ENCODE data around the gene KCNK3. TPM values are rescaled to one million over a fixed set of nuclear protein-coding genes. Genes with fewer than 3 reads are reported as not detected.

Gene KCNK3
- total and polyA plus RNA-seq, 3 experiments from 2014 or later = not detected

DNA sequence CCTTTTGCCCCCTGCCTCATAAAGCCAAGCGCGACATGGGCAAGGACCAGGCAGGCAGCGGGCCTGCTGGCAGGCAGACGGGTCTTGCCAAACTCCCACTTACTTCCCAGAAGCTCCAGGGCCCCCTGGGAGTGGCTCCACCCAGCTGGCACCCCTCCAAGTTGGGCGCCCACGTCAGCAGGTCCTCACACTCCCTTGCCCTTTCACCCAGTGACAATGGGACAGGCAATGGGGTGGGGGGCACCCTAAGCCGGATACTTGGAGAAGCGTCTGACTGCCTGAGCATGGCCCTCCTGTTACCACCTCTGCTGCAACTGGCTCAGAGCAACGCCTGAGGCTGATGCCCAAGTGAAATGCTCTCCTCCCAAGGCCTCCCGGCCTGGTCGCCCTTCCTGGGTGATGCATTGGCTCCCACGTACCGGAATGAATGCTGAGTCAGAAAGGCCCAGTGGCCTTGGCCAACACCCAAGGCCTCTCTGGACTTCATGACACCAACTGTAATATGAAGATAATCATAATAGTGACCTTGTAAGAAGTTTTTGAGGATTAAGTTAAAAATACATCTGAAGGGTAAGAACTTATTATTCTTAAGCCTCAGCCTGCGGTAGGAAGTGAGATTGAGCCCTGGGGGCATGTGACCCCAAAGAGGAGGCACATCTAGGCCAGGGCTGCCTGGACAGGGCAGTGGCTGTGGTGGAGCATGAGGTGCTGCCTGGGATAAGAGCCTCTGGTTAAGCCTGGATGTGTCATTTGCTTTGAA lies 31.6 kb downstream of the KCNK3 start:
- no peak for DNase-seq
- Mint-ChIP-seq H3K4me3 (no peak overlapping the region), H3K27me3 (peaks cover 0 to 15% of the 10 kb centered on the region in 2 donors), H3K27ac (no peak overlapping the region), H3K4me1 (no peaks in the 10 kb centered on the region), H3K36me3 (no peaks in the 10 kb centered on the region), H3K9me3 (no peaks in the 10 kb centered on the region)
- CTCF ChIA-PET = no interaction called here
- POLR2A ChIA-PET = no interaction called here
- H3K9me3 ChIP-seq (ENCODE audit: low read length) = no peaks in the 10 kb centered on the region
- peak overlapping the region; percentile 1 for H3K27ac ChIP-seq (ENCODE audit: low read depth, low read length)
- no peaks in the 10 kb centered on the region for H3K36me3 ChIP-seq (ENCODE audit: insufficient read depth, low read length)
- no peak overlapping the region for H3K4me3 ChIP-seq (ENCODE audit: low read length)
- H3K27me3 ChIP-seq (ENCODE audit: insufficient read depth, low read length, poor library complexity, severe bottlenecking) = no peaks in the 10 kb centered on the region
- H3K4me1 ChIP-seq (ENCODE audit: insufficient read depth, low read length) = no peaks in the 10 kb centered on the region

DNA sequence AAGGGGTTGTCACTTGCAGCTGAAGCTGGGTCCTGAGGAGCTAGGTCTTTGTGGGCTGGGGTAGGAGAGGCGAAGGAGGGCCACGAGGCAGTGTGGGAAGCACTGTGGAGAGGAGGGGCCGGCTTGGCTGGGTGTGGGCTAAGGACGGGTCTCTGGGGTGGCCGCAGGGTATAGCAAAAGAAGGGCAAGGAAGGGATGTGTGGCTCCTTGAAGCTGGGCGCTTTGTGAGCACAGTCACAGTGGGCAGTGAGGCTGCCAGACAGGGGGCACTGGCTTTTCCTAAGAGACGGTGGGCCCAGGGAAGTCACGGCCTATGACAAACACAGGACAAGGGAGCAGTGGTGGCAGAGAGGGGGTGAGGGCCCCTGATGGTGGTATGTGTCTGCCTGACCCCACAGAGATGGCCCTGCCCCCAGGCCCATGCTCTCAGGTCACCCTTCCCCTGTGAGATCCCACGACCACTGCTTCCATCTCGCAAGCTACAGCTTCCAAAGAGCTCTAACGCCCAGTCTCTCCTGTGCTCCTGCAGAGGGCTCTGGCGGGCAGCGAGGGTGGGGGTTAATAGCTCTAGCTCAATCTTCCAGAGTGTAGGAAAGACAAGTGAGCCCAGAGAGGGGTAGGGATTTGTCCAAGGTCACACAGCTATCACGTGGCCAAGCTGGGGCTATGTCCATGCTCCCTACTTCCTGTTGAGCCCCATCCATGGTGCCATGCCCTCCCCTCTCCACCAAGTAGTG lies 32.4 kb downstream of the KCNK3 start:
- Histone ChIP-seq H3K27ac (ENCODE audit: low read depth, low read length) (peak overlapping the region; percentile 1), H3K36me3 (ENCODE audit: insufficient read depth, low read length) (no peaks in the 10 kb centered on the region), H3K27me3 (ENCODE audit: insufficient read depth, low read length, poor library complexity, severe bottlenecking) (no peaks in the 10 kb centered on the region), H3K4me1 (ENCODE audit: insufficient read depth, low read length) (no peaks in the 10 kb centered on the region), H3K4me3 (ENCODE audit: low read length) (no peak overlapping the region), H3K9me3 (ENCODE audit: low read length) (no peaks in the 10 kb centered on the region)
- POLR2A ChIA-PET = no interaction called here
- H3K27me3 Mint-ChIP-seq = peaks cover 0 to 13% of the 10 kb centered on the region in 2 donors
- no peak for DNase-seq
- no peaks in the 10 kb centered on the region for H3K9me3 Mint-ChIP-seq
- no peaks in the 10 kb centered on the region for H3K4me1 Mint-ChIP-seq
- no peaks in the 10 kb centered on the region for H3K36me3 Mint-ChIP-seq
- CTCF ChIA-PET = interaction anchor here (0.9 kb wide), 1 partner anchor 20 kb away, joined by 3 read pairs; no protein-coding TSS in a partner anchor
- no peak overlapping the region for H3K4me3 Mint-ChIP-seq
- no peak overlapping the region for H3K27ac Mint-ChIP-seq

DNA sequence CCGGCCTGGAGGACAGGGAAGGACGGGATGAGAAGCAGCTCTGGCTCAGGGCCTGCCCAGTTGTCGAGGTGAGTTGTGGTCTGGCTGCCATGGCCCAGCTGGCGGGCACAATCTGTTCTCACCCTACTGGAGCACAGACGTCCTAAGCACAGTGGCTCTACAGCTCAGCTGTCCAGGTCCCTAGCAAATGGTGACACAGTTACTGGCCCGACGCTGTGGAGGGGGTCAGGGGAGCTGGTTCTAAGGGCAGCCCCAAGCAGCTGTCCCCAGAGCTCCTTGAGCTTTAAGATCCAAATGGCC lies 32.9 kb downstream of the KCNK3 start:
- ChIA-PET CTCF (interaction anchor here (0.9 kb wide), 1 partner anchor 20 kb away, joined by 3 read pairs; no protein-coding TSS in a partner anchor), POLR2A (no interaction called here)
- Histone ChIP-seq H3K27me3 (ENCODE audit: insufficient read depth, low read length, poor library complexity, severe bottlenecking) (no peaks in the 10 kb centered on the region), H3K9me3 (ENCODE audit: low read length) (no peaks in the 10 kb centered on the region), H3K36me3 (ENCODE audit: insufficient read depth, low read length) (no peaks in the 10 kb centered on the region), H3K27ac (ENCODE audit: low read depth, low read length) (no peak overlapping the region), H3K4me3 (ENCODE audit: low read length) (no peak overlapping the region), H3K4me1 (ENCODE audit: insufficient read depth, low read length) (no peaks in the 10 kb centered on the region)
- Mint-ChIP-seq H3K9me3 (no peaks in the 10 kb centered on the region), H3K27ac (no peak overlapping the region), H3K4me1 (no peaks in the 10 kb centered on the region), H3K4me3 (no peak overlapping the region), H3K27me3 (peaks cover 0 to 15% of the 10 kb centered on the region in 2 donors), H3K36me3 (no peaks in the 10 kb centered on the region)
- DNase-seq = no peak

DNA sequence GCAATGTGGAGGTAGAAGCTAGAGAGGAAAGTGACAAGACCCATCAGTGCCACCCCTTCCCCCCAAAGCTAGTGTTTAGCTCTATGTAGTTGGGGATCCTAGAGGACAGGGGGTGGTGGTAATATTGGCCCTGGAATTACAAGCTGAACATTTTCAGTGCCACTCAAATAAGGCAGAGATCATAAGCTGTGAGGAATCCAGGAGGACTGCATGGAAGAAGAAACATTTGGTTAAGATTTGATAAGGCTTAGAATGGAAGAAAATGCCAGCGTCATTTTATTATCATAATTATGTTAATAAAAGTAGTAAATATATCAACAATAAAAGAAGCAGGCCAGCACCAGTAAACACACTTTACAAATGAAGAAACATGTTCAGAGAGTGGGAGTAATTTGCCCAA lies 33.7 kb downstream of the KCNK3 start:
- POLR2A ChIA-PET = no interaction called here
- Mint-ChIP-seq H3K36me3 (no peaks in the 10 kb centered on the region), H3K4me3 (no peak overlapping the region), H3K27ac (no peak overlapping the region), H3K4me1 (no peaks in the 10 kb centered on the region), H3K27me3 (peaks cover 3 to 22% of the 10 kb centered on the region in 2 donors), H3K9me3 (no peaks in the 10 kb centered on the region)
- Histone ChIP-seq H3K27me3 (ENCODE audit: insufficient read depth, low read length, poor library complexity, severe bottlenecking) (no peaks in the 10 kb centered on the region), H3K4me1 (ENCODE audit: insufficient read depth, low read length) (no peaks in the 10 kb centered on the region), H3K36me3 (ENCODE audit: insufficient read depth, low read length) (no peaks in the 10 kb centered on the region), H3K4me3 (ENCODE audit: low read length) (no peak overlapping the region), H3K27ac (ENCODE audit: low read depth, low read length) (no peak overlapping the region), H3K9me3 (ENCODE audit: low read length) (no peaks in the 10 kb centered on the region)
- CTCF ChIA-PET = no interaction called here
- DNase-seq = no peak

DNA sequence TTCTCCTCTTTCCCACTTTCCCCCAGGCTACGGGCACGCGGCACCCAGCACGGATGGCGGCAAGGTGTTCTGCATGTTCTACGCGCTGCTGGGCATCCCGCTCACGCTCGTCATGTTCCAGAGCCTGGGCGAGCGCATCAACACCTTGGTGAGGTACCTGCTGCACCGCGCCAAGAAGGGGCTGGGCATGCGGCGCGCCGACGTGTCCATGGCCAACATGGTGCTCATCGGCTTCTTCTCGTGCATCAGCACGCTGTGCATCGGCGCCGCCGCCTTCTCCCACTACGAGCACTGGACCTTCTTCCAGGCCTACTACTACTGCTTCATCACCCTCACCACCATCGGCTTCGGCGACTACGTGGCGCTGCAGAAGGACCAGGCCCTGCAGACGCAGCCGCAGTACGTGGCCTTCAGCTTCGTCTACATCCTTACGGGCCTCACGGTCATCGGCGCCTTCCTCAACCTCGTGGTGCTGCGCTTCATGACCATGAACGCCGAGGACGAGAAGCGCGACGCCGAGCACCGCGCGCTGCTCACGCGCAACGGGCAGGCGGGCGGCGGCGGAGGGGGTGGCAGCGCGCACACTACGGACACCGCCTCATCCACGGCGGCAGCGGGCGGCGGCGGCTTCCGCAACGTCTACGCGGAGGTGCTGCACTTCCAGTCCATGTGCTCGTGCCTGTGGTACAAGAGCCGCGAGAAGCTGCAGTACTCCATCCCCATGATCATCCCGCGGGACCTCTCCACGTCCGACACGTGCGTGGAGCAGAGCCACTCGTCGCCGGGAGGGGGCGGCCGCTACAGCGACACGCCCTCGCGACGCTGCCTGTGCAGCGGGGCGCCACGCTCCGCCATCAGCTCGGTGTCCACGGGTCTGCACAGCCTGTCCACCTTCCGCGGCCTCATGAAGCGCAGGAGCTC lies 35.4 kb downstream of the KCNK3 start:
- Mint-ChIP-seq H3K36me3 (no peaks in the 10 kb centered on the region), H3K4me3 (no peak overlapping the region), H3K27me3 (peaks cover 3 to 28% of the 10 kb centered on the region in 2 donors), H3K4me1 (no peaks in the 10 kb centered on the region), H3K9me3 (no peaks in the 10 kb centered on the region), H3K27ac (no peak overlapping the region)
- no peaks in the 10 kb centered on the region for H3K4me1 ChIP-seq (ENCODE audit: insufficient read depth, low read length)
- H3K9me3 ChIP-seq (ENCODE audit: low read length) = no peaks in the 10 kb centered on the region
- H3K4me3 ChIP-seq (ENCODE audit: low read length) = no peak overlapping the region
- H3K27ac ChIP-seq (ENCODE audit: low read depth, low read length) = no peak overlapping the region
- peak in 1 of 5 donors; percentile 26 for DNase-seq
- POLR2A ChIA-PET = no interaction called here
- CTCF ChIA-PET = no interaction called here
- H3K36me3 ChIP-seq (ENCODE audit: insufficient read depth, low read length) = no peaks in the 10 kb centered on the region
- no peaks in the 10 kb centered on the region for H3K27me3 ChIP-seq (ENCODE audit: insufficient read depth, low read length, poor library complexity, severe bottlenecking)

DNA sequence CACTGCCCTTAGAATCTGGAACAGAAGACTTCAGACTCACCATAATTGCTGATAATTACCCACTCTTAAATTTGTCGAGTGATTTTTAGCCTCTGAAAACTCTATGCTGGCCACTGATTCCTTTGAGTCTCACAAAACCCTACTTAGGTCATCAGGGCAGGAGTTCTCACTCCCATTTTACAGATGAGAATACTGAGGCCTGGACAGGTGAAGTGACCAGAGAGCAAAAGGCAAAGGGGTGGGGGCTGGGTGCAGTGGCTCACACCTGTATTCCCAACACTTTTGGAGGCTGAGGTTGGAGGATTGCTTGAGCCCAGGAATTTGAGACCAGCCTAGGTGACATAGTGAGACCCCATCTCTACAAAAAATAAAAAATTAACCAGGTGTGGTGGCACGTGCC lies 36.8 kb downstream of the KCNK3 start:
- Mint-ChIP-seq H3K4me3 (no peak overlapping the region), H3K9me3 (no peaks in the 10 kb centered on the region), H3K36me3 (no peaks in the 10 kb centered on the region)

DNA sequence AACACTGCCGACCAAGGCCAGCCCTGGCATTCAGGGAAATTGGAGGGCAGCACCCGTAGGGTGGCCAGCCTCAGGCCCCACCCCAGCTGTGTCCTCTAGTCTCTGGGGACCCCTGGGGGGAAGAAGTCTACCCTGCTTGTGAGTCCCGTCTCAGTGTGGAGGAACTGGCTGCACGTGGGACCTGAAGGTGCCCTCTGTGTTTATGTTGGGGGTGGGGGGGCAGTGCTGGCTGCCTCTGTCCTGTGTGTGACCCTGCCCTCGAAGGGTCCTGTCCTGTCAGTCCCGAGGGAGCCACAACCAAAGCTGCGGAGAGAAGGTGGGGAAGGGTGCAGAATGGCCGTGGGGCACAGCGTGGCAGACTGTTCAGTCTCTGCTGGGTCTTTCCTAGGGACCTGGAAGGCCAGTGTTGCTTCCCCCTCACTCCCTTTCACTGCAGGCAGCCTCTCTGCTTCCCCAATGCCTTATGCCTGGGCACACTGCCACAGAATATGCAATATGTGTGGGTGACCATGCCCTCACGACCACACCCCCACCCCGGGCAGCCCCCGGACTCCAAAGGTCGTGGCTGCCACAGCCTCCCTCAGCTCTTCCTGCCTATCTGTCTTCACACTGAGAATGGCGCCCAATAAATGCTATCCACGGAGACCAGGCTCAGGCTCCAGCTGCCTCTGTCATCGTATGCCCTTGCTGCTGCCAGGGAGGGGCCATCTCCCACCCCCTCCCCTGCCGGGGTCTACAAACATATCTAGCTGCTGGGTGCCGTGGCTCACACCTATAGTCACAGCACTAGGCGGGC lies 38.2 kb downstream of the KCNK3 start:
- Histone ChIP-seq H3K36me3 (ENCODE audit: insufficient read depth, low read length) (no peaks in the 10 kb centered on the region), H3K27me3 (ENCODE audit: insufficient read depth, low read length, poor library complexity, severe bottlenecking) (no peaks in the 10 kb centered on the region), H3K27ac (ENCODE audit: low read depth, low read length) (no peak overlapping the region), H3K9me3 (ENCODE audit: low read length) (no peaks in the 10 kb centered on the region), H3K4me1 (ENCODE audit: insufficient read depth, low read length) (no peaks in the 10 kb centered on the region), H3K4me3 (ENCODE audit: low read length) (no peak overlapping the region)
- no peak for DNase-seq
- Mint-ChIP-seq H3K27me3 (peaks cover 6 to 29% of the 10 kb centered on the region in 2 donors), H3K27ac (no peak overlapping the region), H3K36me3 (no peaks in the 10 kb centered on the region), H3K9me3 (no peaks in the 10 kb centered on the region), H3K4me3 (no peak overlapping the region), H3K4me1 (no peaks in the 10 kb centered on the region)
- CTCF ChIA-PET = interaction anchor here (1.2 kb wide), 1 partner anchor 11 kb away, joined by 4 read pairs; no protein-coding TSS in a partner anchor
- POLR2A ChIA-PET = no interaction called here

More for the DNA sequence above, 36.8 kb downstream of the KCNK3 start:
- peaks cover 6 to 36% of the 10 kb centered on the region in 2 donors for H3K27me3 Mint-ChIP-seq
- CTCF ChIA-PET = no interaction called here
- DNase-seq = no peak
- Histone ChIP-seq H3K27ac (ENCODE audit: low read depth, low read length) (no peak overlapping the region), H3K36me3 (ENCODE audit: insufficient read depth, low read length) (no peaks in the 10 kb centered on the region), H3K9me3 (ENCODE audit: low read length) (no peaks in the 10 kb centered on the region), H3K27me3 (ENCODE audit: insufficient read depth, low read length, poor library complexity, severe bottlenecking) (no peaks in the 10 kb centered on the region), H3K4me3 (ENCODE audit: low read length) (no peak overlapping the region), H3K4me1 (ENCODE audit: insufficient read depth, low read length) (no peaks in the 10 kb centered on the region)
- no peaks in the 10 kb centered on the region for H3K4me1 Mint-ChIP-seq
- POLR2A ChIA-PET = no interaction called here
- no peak overlapping the region for H3K27ac Mint-ChIP-seq
